ENCODE measurements around the gene LRRC27. TPM values are rescaled to one million over a fixed set of nuclear protein-coding genes. Genes with fewer than 3 reads are reported as not detected.

Gene LRRC27
- total RNA-seq, 2 experiments from 2014 or later, result 1.5 to 1.9 TPM

DNA sequence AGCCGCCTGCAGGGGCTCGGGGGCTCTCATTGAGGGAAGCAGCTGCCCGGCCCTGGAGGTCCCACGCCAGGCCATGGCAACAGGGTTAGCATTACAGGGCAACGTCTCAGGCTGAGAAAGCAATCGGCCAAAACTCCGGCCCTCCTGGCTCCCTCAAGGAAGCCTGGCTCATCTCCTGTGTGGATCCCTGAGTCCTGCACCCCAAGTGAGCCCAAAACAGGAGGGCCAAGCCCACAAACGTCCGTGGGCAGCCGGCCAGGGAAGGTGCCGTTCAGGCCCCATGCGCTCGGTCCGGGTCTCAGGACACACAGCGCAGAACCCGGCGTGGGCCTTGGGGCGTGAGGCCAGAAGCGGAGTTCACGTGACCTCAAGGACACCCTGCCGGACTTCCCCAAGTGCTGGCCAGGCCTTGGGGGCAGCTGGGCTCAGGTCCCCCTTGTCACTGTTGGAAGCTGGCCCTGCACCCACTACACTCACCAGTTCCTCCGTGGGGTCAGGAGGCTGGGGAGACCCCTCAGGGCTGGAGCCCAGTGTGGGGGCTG is 57.0 kb downstream of the LRRC27 start:
- peaks cover 2% of the 10 kb centered on the region for H3K4me1 Mint-ChIP-seq (ENCODE audit: low read depth)
- DNase-seq, result no peak
- H3K27me3 Mint-ChIP-seq (ENCODE audit: low read depth), result no peaks in the 10 kb centered on the region
- peaks cover 7% of the 10 kb centered on the region for H3K9me3 Mint-ChIP-seq
- no peak overlapping the region for H3K4me3 Mint-ChIP-seq
- intact Hi-C loops (cut with micrococcal nuclease), result loop anchor here (1.0 to 10.0 kb wide), 3 partner anchors 58 to 246 kb away; no protein-coding TSS in a partner anchor
- H3K27ac Mint-ChIP-seq, result no peak overlapping the region
- CTCF ChIA-PET, result interaction anchor here (0.6 kb wide), 1 partner anchor 64 kb away, joined by 3 read pairs; no protein-coding TSS in a partner anchor
- no peaks in the 10 kb centered on the region for H3K36me3 Mint-ChIP-seq (ENCODE audit: low read depth)

DNA sequence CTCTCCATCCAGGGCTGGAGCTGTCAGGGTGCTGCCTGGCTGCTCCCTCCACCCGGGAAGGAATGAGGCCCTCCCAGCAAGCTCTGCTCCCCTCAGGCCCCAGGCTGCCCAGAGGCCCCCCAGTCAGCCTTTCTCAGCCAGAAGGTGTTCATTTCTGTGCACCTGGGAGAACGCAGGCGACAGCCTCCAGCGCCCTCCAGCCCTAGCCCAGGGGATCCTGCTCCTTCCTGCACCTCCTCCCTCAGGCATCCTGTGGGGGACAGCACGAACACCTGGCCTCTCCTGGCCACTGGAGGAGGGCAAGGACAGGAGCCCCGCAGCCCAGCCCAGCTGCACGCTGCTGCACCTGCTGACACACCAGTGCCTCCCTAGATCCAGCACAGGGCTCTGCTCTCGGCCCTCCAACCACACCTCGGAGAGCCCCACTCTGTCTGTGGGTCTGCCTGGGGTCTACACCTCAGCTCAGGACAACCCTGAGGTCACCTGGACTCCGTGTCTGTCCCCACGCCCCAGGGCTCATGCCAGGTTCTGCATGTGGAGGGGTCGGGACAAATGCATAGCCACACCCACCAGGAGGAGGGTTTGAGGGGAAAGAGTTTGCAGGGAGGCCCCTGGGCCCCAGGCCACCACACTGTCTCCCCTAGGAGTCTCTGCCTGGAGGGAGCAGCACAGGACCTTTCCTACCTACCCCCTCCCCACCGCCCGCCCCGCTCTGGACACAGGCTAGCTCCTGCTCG is 57.6 kb downstream of the LRRC27 start:
- CTCF ChIA-PET, result interaction anchor here (0.6 to 0.7 kb wide), 2 partner anchors 33 to 63 kb away, joined by 3 read pairs; no protein-coding TSS in a partner anchor
- no peak overlapping the region for H3K4me3 Mint-ChIP-seq

DNA sequence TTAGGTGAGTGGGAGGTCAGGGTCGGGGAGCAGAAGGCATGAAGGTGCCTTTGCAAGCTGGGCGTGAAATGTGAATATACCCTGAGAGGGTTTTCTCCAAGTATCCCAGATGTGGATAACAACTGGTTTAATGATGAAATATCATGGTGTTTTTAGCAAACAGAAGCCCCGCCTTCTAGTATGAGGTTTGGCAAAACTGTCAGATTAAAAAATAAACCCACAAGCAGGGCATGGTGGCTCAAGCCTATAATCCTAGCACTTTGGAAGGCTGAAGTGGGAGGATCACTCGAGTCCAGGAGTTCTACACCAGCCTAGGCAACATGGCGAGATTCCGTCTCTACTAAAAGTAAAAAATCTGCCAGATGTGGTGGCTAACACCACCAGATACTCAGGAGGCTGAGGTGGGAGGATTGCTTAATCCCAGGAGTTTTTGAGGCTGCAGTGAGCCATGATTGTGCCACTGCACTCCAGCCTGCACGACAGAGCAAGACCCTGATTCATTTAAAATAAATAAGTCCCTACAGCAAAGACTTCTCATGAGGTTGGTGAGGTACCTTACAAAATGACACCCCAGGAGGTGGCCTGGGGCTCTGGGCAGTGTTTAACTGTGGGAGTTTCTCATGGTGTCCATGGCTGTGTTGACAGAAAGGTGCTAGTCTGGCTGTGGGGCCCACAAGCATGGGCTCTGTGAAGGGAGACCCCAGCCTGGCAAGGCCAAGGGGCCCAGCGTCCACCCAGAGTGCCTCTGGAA is 58.4 kb downstream of the LRRC27 start:
- no peak for DNase-seq
- Mint-ChIP-seq H3K36me3 (ENCODE audit: low read depth) (no peaks in the 10 kb centered on the region), H3K27ac (no peak overlapping the region), H3K4me3 (no peak overlapping the region), H3K27me3 (ENCODE audit: low read depth) (no peaks in the 10 kb centered on the region), H3K9me3 (peaks cover 7% of the 10 kb centered on the region), H3K4me1 (ENCODE audit: low read depth) (peaks cover 4% of the 10 kb centered on the region)
- CTCF ChIA-PET, result interaction anchor here (0.7 kb wide), 1 partner anchor 33 kb away, joined by 3 read pairs; no protein-coding TSS in a partner anchor
- intact Hi-C loops (cut with micrococcal nuclease), result no loop called here

More for the DNA sequence above, 57.6 kb downstream of the LRRC27 start:
- Mint-ChIP-seq H3K9me3 (peaks cover 7% of the 10 kb centered on the region), H3K27me3 (ENCODE audit: low read depth) (no peaks in the 10 kb centered on the region), H3K27ac (no peak overlapping the region), H3K36me3 (ENCODE audit: low read depth) (no peaks in the 10 kb centered on the region), H3K4me1 (ENCODE audit: low read depth) (peaks cover 2% of the 10 kb centered on the region)
- intact Hi-C loops (cut with micrococcal nuclease), result loop anchor here (10.0 kb wide), 1 partner anchor 245 kb away; no protein-coding TSS in a partner anchor
- no peak for DNase-seq

DNA sequence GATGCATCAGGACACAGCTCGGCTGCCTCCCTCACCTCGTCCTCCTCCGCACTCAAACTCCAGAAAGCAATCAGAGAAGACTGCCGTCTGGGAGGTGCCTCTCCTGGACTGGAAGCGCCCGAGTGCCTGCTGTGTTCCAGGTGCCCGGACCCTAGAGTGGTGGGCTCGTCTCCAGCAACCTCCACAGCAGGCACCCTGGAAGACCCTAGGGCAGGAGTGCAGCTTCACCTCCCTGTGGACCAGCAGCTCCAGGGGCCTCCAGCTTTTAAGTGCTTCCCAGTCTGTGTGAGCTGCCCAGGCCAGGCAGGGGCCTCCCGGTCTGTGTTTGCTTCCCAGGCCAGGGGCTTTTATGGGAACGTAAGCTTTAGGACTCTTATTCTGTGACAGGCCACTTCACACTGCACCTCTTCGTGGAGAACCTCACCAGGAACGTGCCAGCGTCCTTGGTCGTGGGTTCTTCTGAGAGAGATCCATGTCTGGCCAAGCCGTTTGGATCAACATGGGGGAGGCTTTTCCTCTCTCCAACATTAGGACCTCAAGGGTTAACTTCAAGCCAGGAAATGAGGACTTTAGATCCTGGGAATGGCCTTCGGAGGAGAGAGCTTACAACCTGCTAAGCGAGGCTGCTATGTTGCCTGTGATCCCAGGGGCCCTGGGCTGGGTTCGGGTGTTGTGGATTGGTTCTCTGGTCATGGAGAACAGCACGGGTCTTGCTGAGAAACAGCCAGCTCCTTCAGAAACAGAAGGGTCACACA is 59.1 kb downstream of the LRRC27 start:
- Mint-ChIP-seq H3K36me3 (ENCODE audit: low read depth) (no peaks in the 10 kb centered on the region), H3K27ac (no peak overlapping the region), H3K27me3 (ENCODE audit: low read depth) (no peaks in the 10 kb centered on the region), H3K9me3 (peaks cover 7% of the 10 kb centered on the region), H3K4me1 (ENCODE audit: low read depth) (peaks cover 4% of the 10 kb centered on the region), H3K4me3 (no peak overlapping the region)
- CTCF ChIA-PET, result no interaction called here
- no peak for DNase-seq
- intact Hi-C loops (cut with micrococcal nuclease), result no loop called here

DNA sequence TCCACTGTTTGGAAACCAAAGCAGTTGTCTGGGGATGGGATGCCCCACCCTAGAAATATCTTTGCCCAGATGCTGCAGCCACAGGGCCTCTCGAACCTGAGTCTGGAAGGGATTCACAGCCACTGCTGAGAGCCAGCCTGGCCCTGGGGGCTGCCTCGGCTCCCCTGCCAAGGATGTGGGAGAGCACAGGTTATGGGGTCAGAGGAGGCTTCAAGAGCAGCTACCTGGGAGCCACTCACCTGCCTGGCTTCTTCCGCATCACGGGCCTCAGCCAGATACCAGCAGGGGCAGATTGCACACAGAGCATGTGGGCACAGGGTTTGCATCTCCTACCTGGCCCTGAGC is 59.7 kb downstream of the LRRC27 start:
- intact Hi-C loops (cut with micrococcal nuclease), result no loop called here

DNA sequence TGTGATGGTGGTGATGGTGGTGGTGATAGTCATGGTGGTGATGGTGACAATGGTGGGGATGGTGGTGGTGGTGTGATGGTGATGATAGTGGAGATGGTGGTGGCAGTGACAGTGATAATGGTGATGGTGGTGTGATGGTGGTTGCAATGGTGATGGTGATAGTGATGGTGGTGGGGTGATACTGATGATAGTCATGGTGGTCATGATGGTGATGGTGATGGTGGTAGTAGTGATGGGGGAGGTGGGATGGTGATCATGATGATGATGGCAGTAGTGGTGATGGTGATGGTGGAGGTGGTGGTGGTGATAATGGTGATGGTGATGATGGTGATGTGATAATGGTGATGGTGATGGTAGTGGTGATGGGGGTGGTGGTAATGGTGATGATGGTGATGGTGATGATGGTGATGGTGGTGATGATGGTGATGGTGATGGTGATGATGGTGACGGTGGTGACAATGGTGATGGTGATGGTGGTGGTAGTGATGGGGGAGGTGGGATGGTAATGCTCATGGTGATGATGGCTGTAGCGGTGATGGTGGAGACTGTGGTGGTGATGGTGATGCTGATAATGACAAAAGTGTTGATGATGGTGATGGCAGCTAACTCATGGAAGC is 60.3 kb downstream of the LRRC27 start:
- Mint-ChIP-seq H3K9me3 (peaks cover 7% of the 10 kb centered on the region), H3K27ac (no peak overlapping the region), H3K36me3 (ENCODE audit: low read depth) (no peaks in the 10 kb centered on the region), H3K4me3 (no peak overlapping the region), H3K27me3 (ENCODE audit: low read depth) (no peaks in the 10 kb centered on the region), H3K4me1 (ENCODE audit: low read depth) (peaks cover 4% of the 10 kb centered on the region)
- CTCF ChIA-PET, result no interaction called here
- intact Hi-C loops (cut with micrococcal nuclease), result no loop called here
- no peak for DNase-seq

More for the DNA sequence above, 59.7 kb downstream of the LRRC27 start:
- H3K4me3 Mint-ChIP-seq, result no peak overlapping the region
- no peak for DNase-seq
- CTCF ChIA-PET, result no interaction called here
- H3K9me3 Mint-ChIP-seq, result peaks cover 7% of the 10 kb centered on the region
- H3K27me3 Mint-ChIP-seq (ENCODE audit: low read depth), result no peaks in the 10 kb centered on the region
- H3K36me3 Mint-ChIP-seq (ENCODE audit: low read depth), result no peaks in the 10 kb centered on the region
- H3K4me1 Mint-ChIP-seq (ENCODE audit: low read depth), result peaks cover 4% of the 10 kb centered on the region
- H3K27ac Mint-ChIP-seq, result no peak overlapping the region

DNA sequence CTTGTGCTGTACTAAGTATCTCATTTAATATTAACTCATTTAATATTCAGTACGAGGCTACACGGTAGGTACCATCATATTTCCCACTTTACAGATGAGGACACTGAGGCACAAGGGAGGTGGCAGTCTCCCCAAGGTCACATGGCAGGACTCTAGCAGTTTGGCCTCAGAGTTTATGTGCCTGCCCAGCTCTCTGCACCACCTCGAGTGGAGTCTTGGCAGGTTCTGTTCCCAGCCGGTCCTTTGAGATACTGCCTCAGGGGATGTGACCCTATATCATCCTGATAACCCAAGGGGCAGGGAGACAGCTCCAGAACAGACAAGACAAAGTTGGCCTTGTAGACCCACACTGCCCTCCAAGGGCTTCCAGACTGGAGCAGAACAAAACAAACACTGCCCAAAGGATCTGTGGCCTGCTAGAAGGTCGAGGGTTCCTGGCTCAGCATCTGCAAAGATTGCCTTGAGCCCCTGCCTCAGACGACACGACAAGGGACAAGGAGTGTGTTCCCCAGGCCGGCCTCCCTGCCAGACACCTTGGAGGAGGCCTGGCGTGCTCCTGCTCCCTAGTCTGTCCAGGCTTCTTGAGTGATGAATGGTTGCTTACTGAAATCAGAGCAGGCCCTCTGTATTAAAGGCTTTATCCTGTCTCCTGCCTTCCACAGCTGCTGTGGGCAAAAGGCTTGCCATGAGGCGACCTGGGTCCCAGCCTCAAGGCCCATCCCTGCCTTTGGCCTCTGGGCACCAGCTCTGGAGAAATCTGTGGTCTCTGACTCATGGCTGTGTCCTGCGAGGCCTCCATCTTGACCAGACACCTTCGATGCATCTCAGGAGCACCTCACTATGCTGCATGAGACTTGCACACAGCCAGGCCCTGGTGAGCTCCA is 61.1 kb downstream of the LRRC27 start:
- Mint-ChIP-seq H3K36me3 (ENCODE audit: low read depth) (no peaks in the 10 kb centered on the region), H3K27ac (no peak overlapping the region), H3K27me3 (ENCODE audit: low read depth) (no peaks in the 10 kb centered on the region), H3K9me3 (peaks cover 7% of the 10 kb centered on the region), H3K4me1 (ENCODE audit: low read depth) (peaks cover 6% of the 10 kb centered on the region), H3K4me3 (no peak overlapping the region)
- CTCF ChIA-PET, result no interaction called here
- intact Hi-C loops (cut with micrococcal nuclease), result no loop called here
- no peak for DNase-seq

DNA sequence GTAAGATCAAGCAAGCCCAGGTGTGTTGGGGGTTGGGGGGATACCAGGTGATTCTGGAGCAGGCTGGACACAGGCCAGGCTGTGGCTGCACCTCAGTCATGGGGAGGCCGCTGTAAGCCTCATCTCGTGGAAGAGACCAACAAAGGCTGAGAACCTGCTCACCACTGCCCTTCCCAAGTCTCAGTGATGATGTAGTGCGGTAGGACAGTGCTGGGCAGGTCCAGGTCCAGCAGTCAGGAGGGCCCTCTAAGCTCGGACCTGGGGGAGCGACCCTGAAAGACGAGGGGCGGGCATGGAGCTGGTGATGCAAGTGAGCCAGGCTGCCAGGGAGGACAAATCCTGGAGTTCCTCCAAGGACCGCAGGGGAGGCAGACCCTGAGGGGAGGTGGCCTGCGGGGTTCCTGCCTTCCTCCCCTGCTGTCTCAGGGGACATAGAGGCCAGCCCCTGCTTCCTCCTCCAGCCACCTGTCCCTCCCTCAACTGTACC is 61.7 kb downstream of the LRRC27 start:
- peaks cover 8% of the 10 kb centered on the region for H3K4me1 Mint-ChIP-seq (ENCODE audit: low read depth)
- no peak for DNase-seq
- CTCF ChIA-PET, result no interaction called here
- peaks cover 7% of the 10 kb centered on the region for H3K9me3 Mint-ChIP-seq
- H3K27ac Mint-ChIP-seq, result no peak overlapping the region
- intact Hi-C loops (cut with micrococcal nuclease), result no loop called here
- H3K4me3 Mint-ChIP-seq, result no peak overlapping the region
- no peaks in the 10 kb centered on the region for H3K27me3 Mint-ChIP-seq (ENCODE audit: low read depth)
- H3K36me3 Mint-ChIP-seq (ENCODE audit: low read depth), result no peaks in the 10 kb centered on the region

DNA sequence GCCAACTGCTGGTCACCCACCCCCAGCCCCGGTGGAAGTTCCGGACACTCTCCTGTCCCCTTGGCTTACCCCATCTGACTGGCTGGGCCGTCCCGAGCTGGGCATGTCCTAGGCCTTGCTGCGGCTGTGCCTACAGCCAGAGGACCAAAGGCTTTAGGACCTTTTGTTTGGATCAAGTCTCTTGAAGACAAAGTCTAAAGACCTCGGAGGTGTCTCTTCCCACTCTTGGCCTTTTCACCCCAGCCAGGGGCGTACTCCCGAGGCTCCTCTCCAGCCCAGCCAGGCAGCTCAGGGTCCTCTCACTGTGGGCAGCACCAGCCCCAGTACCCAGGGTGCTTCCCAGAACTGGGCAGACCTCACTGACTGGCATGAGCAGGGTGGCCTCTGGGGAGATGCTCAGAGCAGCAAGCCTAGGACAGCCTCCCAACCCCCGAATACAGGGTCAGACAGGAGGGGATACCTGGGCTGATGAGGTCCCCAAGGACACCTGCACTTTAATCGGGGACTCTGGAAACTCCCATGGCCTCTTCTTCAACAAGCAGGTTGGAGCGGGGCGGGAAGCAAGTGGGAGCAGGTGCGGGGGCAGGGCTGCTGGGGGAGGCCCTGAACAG is 62.3 kb downstream of the LRRC27 start:
- H3K27ac Mint-ChIP-seq, result no peak overlapping the region
- CTCF ChIA-PET, result no interaction called here
- H3K9me3 Mint-ChIP-seq, result peaks cover 7% of the 10 kb centered on the region
- no peak overlapping the region for H3K4me3 Mint-ChIP-seq
- H3K36me3 Mint-ChIP-seq (ENCODE audit: low read depth), result no peaks in the 10 kb centered on the region
- DNase-seq, result no peak
- peaks cover 10% of the 10 kb centered on the region for H3K4me1 Mint-ChIP-seq (ENCODE audit: low read depth)
- intact Hi-C loops (cut with micrococcal nuclease), result no loop called here
- no peaks in the 10 kb centered on the region for H3K27me3 Mint-ChIP-seq (ENCODE audit: low read depth)

DNA sequence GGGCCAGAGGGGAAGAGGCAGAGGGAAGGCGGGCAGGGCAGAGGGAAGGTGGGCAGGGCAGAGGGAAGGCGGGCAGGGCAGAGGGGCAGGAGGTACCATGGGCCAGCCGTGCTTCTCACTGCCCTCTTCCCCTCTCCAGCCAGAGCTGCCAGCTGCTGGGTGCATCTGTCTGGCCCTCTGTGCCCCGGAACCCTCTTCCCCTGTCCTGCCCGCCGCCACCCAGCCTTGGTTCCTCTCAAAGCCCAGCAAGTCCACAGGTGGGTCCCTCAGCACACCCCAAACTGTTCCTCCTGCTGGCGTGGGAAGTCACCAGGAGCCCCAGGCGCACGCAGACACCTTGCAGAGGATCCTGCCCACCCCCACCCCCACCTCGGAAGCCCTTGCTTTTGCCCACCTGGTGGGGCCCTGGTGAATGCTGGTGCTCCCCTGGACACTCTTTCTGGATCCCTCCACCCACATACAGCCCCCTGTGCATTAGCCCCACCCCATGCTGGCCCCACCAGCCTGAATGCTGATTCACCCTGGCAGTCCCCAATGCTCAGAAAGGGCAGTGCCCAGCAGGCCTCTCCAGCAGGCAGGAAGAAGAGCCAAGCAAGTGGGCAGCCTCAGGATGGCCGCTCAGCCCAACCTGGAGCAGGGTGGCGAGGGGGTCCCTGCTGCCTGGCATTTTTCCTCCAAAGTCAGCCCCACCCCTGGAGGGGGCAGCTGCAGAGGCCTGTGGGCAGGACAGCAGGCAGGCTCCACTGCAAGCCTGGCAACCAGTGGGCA is 63.1 kb downstream of the LRRC27 start:
- Mint-ChIP-seq H3K4me1 (ENCODE audit: low read depth) (peaks cover 13% of the 10 kb centered on the region), H3K9me3 (peaks cover 7% of the 10 kb centered on the region), H3K27ac (no peak overlapping the region), H3K4me3 (no peak overlapping the region), H3K36me3 (ENCODE audit: low read depth) (no peaks in the 10 kb centered on the region), H3K27me3 (ENCODE audit: low read depth) (no peaks in the 10 kb centered on the region)
- CTCF ChIA-PET, result interaction anchor here (0.7 kb wide), 1 partner anchor 183 kb away, joined by 4 read pairs; no protein-coding TSS in a partner anchor
- no peak for DNase-seq
- intact Hi-C loops (cut with micrococcal nuclease), result loop anchor here (5.0 kb wide), 2 partner anchors 142 to 567 kb away; partner anchors contain the start of gene INPP5A
